K562 (cell line): ENCODE data around the gene CDC42SE2. TPM values are rescaled to one million over a fixed set of nuclear protein-coding genes. Genes with fewer than 3 reads are reported as not detected.

Experiments
- ATAC-seq: fragments of 200-7000 bp; cut with Tn5 transposase; 3 replicates; pipeline ENCODE4 v1.9.1; 2020; ENCODE audit warnings: moderate library complexity
- BruUV-seq: library from RNA; stranded (reverse); fragments of 400-500 nt; replicated peaks from 2 replicates; lab custom pipeline; 2021; lab: Mats Ljungman, UMichigan
- CTCF ChIA-PET: fragments of 300-600 bp; formaldehyde crosslinking; extraction: SDS; loops from one replicate; lab custom pipeline; 2021; ENCODE audit warnings: low intra/inter-chr PET ratio; lab: Yijun Ruan, JAX
- POLR2A ChIA-PET: fragments of 300-600, 350-650 bp; sonication (Branson Sonifier 250); formaldehyde crosslinking; extraction: SDS; loops from one replicate; lab custom pipeline; 2021; ENCODE audit warnings: antibody characterized with exemption, inconsistent platforms; lab: Yijun Ruan, JAX
- DNase-seq, 4 experiments: peaks; one replicate each; pipeline versions ENCODE4 v3.0.0 to v3.0.0-alpha.2; 2011 to 2018; ENCODE audit warnings: low spot score in 3 of 4, mixed read lengths in 3 of 4; ENCODE audit errors: extremely low read depth in 1 of 4
- FAIRE-seq: peaks from 2 replicates; lab custom pipeline; 2011; peaks lifted over from hg19 to GRCh38; lab: Jason Lieb, UNC
- H2AFZ ChIP-seq: 2 replicates; pipeline ENCODE4 v1.6.0; 2011; ENCODE audit warnings: low read depth, low read length, control low read depth, inconsistent platforms
- H3K27ac ChIP-seq: fragments of 200-600 bp; 3 replicates; pipeline ENCODE4 v1.8.0; 2011; ENCODE audit warnings: low read depth, mild to moderate bottlenecking, control low read depth, inconsistent platforms, low read length, moderate library complexity, mixed read lengths; ENCODE audit errors: extremely low read depth
- H3K27me3 ChIP-seq, 2 experiments: fragments of 300-600 bp in 1 of 2; 2 replicates in 1 of 2; 3 replicates in 1 of 2; pipeline versions ENCODE4 v1.6.0 to v1.8.0; 2011; ENCODE audit warnings: inconsistent platforms in 2 of 2, low read length in 2 of 2, mild to moderate bottlenecking in 1 of 2, mixed read lengths in 1 of 2, moderate library complexity in 1 of 2; ENCODE audit not compliant: control insufficient read depth in 2 of 2, insufficient read depth in 2 of 2
- H3K36me3 ChIP-seq: fragments of 300-600 bp; 3 replicates; pipeline ENCODE4 v1.8.0; 2011; ENCODE audit warnings: mild to moderate bottlenecking, low read length, inconsistent platforms; ENCODE audit not compliant: control insufficient read depth, insufficient read depth
- H3K4me1 ChIP-seq, 2 experiments: fragments of 200-600 bp in 1 of 2; replicated peaks in 1 of 2; 2 replicates in 1 of 2; 3 replicates in 1 of 2; pipeline versions ENCODE4 v1.5.1 to v1.8.0; 2011; ENCODE audit warnings: inconsistent platforms in 2 of 2, low read length in 2 of 2, mild to moderate bottlenecking in 1 of 2, mixed read lengths in 1 of 2, moderate library complexity in 1 of 2; ENCODE audit not compliant: control insufficient read depth in 2 of 2, insufficient read depth in 2 of 2
- H3K4me2 ChIP-seq: 2 replicates; pipeline ENCODE4 v1.6.1; 2011; ENCODE audit warnings: low read length, control low read depth, inconsistent platforms, mixed read lengths; ENCODE audit not compliant: insufficient read depth
- H3K4me3 ChIP-seq: fragments of 200-600 bp; sonication (generic), shearing (Covaris generic); 2 replicates; pipeline ENCODE4 v1.5.1; 2016; ENCODE audit warnings: control low read depth, inconsistent platforms
- H3K79me2 ChIP-seq: fragments of 200-600 bp; 3 replicates; pipeline ENCODE4 v1.8.0; 2011; ENCODE audit warnings: low read length, inconsistent platforms; ENCODE audit not compliant: control insufficient read depth, insufficient read depth
- H3K9ac ChIP-seq, 2 experiments: 2 replicates each; pipeline versions ENCODE4 v1.6.0 to v1.6.1; 2011; ENCODE audit warnings: low read depth in 2 of 2, low read length in 2 of 2, control low read depth in 1 of 2, inconsistent platforms in 1 of 2, mild to moderate bottlenecking in 1 of 2, mixed read lengths in 1 of 2; ENCODE audit not compliant: insufficient read depth in 1 of 2
- H3K9me1 ChIP-seq: one replicate; pipeline ENCODE4 v1.6.0; 2011; ENCODE audit warnings: inconsistent platforms, mild to moderate bottlenecking, low read length, moderate library complexity; ENCODE audit not compliant: control insufficient read depth, insufficient read depth
- H3K9me3 ChIP-seq: replicated peaks from 2 replicates; pipeline ENCODE4 v1.5.1; 2011; ENCODE audit warnings: low read depth, low read length, inconsistent platforms; ENCODE audit not compliant: control insufficient read depth, insufficient read depth
- H4K20me1 ChIP-seq: replicated peaks from 2 replicates; pipeline ENCODE4 v1.6.1; 2011; ENCODE audit warnings: low read length, inconsistent platforms, mixed read lengths; ENCODE audit not compliant: control insufficient read depth, insufficient read depth
- CEBPG ChIP-seq, 3 experiments: fragments of 200-800 bp in 1 of 3; sonication (Bioruptor generic) in 1 of 3; sonication (generic) in 1 of 3; formaldehyde crosslinking in 1 of 3; IDR thresholded peaks in 2 of 3; conservative IDR thresholded peaks in 1 of 3; 2 replicates each; pipeline versions ENCODE4 v1.6.1 to v1.8.0; 2016 to 2022; ENCODE audit warnings: missing compliant biosample characterization in 2 of 3, missing genetic modification characterization in 2 of 3, mild to moderate bottlenecking in 1 of 3, missing genetic modification reagents in 1 of 3
- LARP7 ChIP-seq: fragments of 450-650 bp; IDR thresholded peaks from 2 replicates; pipeline ENCODE4 v1.6.1; 2016
- MCM3 ChIP-seq: fragments of 450-650 bp; IDR thresholded peaks from 2 replicates; pipeline ENCODE4 v1.6.1; 2016
- RBM25 ChIP-seq: fragments of 200-400 bp; formaldehyde crosslinking; IDR thresholded peaks from 2 replicates; pipeline ENCODE4 v1.6.1; 2018; ENCODE audit warnings: low read length, low read depth, moderate library complexity; ENCODE audit not compliant: severe bottlenecking
- SPI1 ChIP-seq: IDR thresholded peaks from 2 replicates; pipeline ENCODE4 v1.6.1; 2011; ENCODE audit warnings: low read depth, low read length, control low read depth, borderline replicate concordance
- SRF ChIP-seq, 2 experiments: fragments of 250-450, 450-650 bp in 1 of 2; sonication (Bioruptor Pico) in 1 of 2; sonication (generic) in 1 of 2; formaldehyde crosslinking; IDR thresholded peaks; 2 replicates each; pipeline versions ENCODE4 v1.5.0 to v1.5.1; 2020 to 2022; ENCODE audit warnings: mild to moderate bottlenecking in 1 of 2, missing genetic modification reagents in 1 of 2
- ZFP36 ChIP-seq: fragments of 150-350 bp; IDR thresholded peaks from 2 replicates; pipeline ENCODE4 v1.6.1; 2018; ENCODE audit warnings: low read length, low read depth; ENCODE audit not compliant: partially characterized antibody
- ZNF217 ChIP-seq: sonication (generic); formaldehyde crosslinking; IDR thresholded peaks from 2 replicates; pipeline ENCODE4 v1.8.0; 2022; ENCODE audit warnings: mild to moderate bottlenecking, missing genetic modification reagents
- WGBS: fragments of 100-300 bp; shearing (Covaris generic); methylation state at CpG from one replicate; pipeline ENCODE4 v1.1.6; 2016; ENCODE audit warnings: low coverage, mixed read lengths; ENCODE audit not compliant: insufficient coverage; ENCODE audit errors: missing lambda C conversion rate; 5-methylcytosine and 5-hydroxymethylcytosine counted together
- in situ Hi-C: fragments of 300-500 bp; cut with MboI; formaldehyde crosslinking; loops from 4 replicates; pipeline ENCODE4 v1.15.0; 2018; ENCODE audit warnings: inconsistent platforms, mixed read lengths
- intact Hi-C: fragments of 100-400 bp; cut with micrococcal nuclease; formaldehyde crosslinking; loops from 2 replicates; pipeline ENCODE4 v1.14.2; 2022
- polyA plus RNA-seq, 8 experiments: library from polyadenylated mRNA; depleted of rRNA in 4 of 8; stranded (reverse) in 5 of 8; unstranded in 3 of 8; fragments of >200 nt; fragmentation: Nextera tagmentation in 2 of 8; fragmentation: Illumina TruSeq in 1 of 8; extraction: Ambion mirVana in 2 of 8; extraction: Trizol in 1 of 8; gene quantifications; 2 replicates each; pipeline versions ENCODE4 v1.2.1 to v1.2.3, GENCODE V29; 2011 to 2014; ENCODE audit warnings: inconsistent platforms in 1 of 8, missing spikeins in 1 of 8
- total RNA-seq, 7 experiments: library from RNA; depleted of rRNA in 6 of 7; stranded (reverse); fragments of >200 nt in 6 of 7; fragmentation: Illumina TruSeq in 2 of 7; extraction: Trizol in 2 of 7; gene quantifications; 2 replicates each; pipeline versions ENCODE4 v1.2.1 to v1.2.3, GENCODE V29; 2011 to 2021; ENCODE audit warnings: low replicate concordance in 1 of 7
- TF ChIP-seq, protein P1 (sequence below): fragments of 450-650 bp; IDR thresholded peaks from 2 replicates; pipeline ENCODE4 v1.6.1; 2016; ENCODE audit warnings: antibody characterized with exemption
- TF ChIP-seq, protein P2 (sequence below): fragments of 250-450 bp; sonication (Bioruptor Pico); IDR thresholded peaks from 2 replicates; pipeline ENCODE4 v1.5.0; 2021; ENCODE audit warnings: mild to moderate bottlenecking, borderline replicate concordance
- TF ChIP-seq, protein P3 (sequence below): fragments of 450-650 bp; IDR thresholded peaks from 2 replicates; pipeline ENCODE4 v1.6.1; 2016; ENCODE audit warnings: borderline replicate concordance
- TF ChIP-seq, protein P4 (sequence below): fragments of 250-450 bp; sonication (Bioruptor Pico); IDR thresholded peaks from 2 replicates; pipeline ENCODE4 v1.4.0; 2020

The CDC42SE2 gene
- total and polyA plus RNA-seq, 9 of the 15 experiments (the other 6 are each of a cell fraction or from before 2014, with no cell fraction given): 24.8 to 44.3 (median 32.7) TPM

DNA sequence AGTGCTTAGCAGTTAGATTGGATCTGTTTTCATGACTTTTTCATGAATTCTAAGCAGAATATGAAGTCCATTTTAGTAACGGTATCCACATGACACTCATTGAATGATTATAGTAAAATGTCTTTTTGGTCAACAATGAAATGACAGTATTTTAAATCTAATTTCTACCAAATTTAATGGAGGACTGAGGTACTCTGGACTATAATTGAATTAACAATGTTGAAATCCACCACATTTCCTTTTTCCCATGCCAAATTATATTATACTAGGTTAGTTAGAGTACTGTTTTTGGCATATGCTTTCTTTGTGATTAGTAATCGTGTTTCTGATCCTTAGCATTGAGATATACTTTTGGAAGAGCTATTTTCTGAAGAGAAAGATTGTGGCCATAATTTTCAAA lies 40.6 kb downstream of the CDC42SE2 start (continued):
- TF ChIP-seq, protein P1, sequence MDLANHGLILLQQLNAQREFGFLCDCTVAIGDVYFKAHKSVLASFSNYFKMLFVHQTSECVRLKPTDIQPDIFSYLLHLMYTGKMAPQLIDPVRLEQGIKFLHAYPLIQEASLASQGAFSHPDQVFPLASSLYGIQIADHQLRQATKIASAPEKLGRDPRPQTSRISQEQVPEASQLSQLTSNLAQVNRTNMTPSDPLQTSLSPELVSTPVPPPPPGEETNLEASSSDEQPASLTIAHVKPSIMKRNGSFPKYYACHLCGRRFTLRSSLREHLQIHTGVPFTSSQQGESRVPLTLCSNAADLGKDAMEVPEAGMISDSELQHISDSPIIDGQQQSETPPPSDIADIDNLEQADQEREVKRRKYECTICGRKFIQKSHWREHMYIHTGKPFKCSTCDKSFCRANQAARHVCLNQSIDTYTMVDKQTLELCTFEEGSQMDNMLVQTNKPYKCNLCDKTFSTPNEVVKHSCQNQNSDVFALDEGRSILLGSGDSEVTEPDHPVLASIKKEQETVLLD: no peak
- TF ChIP-seq, protein P2, sequence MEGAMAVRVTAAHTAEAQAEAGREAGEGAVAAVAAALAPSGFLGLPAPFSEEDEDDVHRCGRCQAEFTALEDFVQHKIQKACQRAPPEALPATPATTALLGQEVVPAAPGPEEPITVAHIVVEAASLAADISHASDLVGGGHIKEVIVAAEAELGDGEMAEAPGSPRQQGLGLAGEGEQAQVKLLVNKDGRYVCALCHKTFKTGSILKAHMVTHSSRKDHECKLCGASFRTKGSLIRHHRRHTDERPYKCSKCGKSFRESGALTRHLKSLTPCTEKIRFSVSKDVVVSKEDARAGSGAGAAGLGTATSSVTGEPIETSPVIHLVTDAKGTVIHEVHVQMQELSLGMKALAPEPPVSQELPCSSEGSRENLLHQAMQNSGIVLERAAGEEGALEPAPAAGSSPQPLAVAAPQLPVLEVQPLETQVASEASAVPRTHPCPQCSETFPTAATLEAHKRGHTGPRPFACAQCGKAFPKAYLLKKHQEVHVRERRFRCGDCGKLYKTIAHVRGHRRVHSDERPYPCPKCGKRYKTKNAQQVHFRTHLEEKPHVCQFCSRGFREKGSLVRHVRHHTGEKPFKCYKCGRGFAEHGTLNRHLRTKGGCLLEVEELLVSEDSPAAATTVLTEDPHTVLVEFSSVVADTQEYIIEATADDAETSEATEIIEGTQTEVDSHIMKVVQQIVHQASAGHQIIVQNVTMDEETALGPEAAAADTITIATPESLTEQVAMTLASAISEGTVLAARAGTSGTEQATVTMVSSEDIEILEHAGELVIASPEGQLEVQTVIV (CRISPR knock-in tag): no peak

DNA sequence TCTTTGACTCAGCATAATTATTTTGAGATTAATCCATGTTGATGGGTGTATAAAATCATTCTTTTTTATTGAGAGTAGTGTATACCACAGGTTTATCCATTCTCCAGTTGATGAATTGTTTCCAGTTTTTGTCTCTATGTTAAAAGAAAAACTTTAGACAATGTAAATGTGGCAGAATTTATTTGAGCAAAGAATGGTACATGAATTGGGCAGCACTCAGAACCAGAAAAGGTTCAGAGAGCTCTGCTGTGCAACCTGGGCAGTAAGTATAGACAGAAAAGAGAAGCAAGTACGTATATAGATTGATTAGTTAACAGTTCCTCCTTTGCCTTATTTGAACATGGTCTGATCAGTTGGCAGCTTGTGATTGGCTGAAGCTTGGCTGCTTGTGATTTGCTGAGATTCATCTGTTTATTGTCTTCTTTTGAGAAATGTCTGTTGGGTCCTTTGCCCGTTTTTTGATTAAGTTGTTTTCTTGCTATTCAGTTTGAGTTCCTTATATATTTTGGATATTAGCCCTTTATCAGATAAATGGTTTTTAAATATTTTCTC lies 41.4 kb downstream of the CDC42SE2 start:
- Histone ChIP-seq H3K27ac (no peak overlapping the region), H3K9me1 (no peaks in the 10 kb centered on the region), H2AFZ (no peak overlapping the region), H3K27me3 (no peaks in the 10 kb centered on the region), H3K79me2 (peaks cover 53% of the 10 kb centered on the region), H3K4me1 (peaks cover 0 to 10% of the 10 kb centered on the region in 2 experiments; a peak in 4 of 5 replicates), H3K9me3 (no peaks in the 10 kb centered on the region), H3K4me2 (no peak overlapping the region), H3K4me3 (no peak overlapping the region), H3K36me3 (no peaks in the 10 kb centered on the region), H4K20me1 (no peaks in the 10 kb centered on the region), H3K9ac (no peak overlapping the region)
- BruUV-seq: no TSS peak
- POLR2A ChIA-PET: interaction anchor here (1.0 kb wide), 2 partner anchors 19 to 142 kb away, joined by 3 read pairs; no protein-coding TSS in a partner anchor
- in situ Hi-C loops (no loop called here), intact Hi-C loops (no loop called here)
- CTCF ChIA-PET: no interaction called here
- WGBS: 33% methylated on average over 2 of the region's 2 CpGs
- DNase-seq (peak in 1 of 4 experiments; percentile 10), ATAC-seq (peak; percentile 74), FAIRE-seq (peak; percentile 6)
- TF ChIP-seq MCM3 (no peak), ZNF217 (no peak), SRF (CRISPR knock-in tag; IDR thresholded peaks at IDR 0.05) (peak in 1 of 2 experiments; percentile 74; a peak in 1 of 4 replicates), LARP7 (no peak), CEBPG (CRISPR knock-in tag; IDR thresholded peaks at IDR 0.05) (no peak), CEBPG (tag; conservative IDR thresholded peaks at IDR 0.05 in 1 of 2, IDR thresholded peaks at IDR 0.05 in 1 of 2) (no peak), ZFP36 (peak; percentile 25), SPI1 (0 out of 2 replicates have a peak, but pooled peaks have one; percentile 17), RBM25 (peak; percentile 39)
- TF ChIP-seq, protein P3, sequence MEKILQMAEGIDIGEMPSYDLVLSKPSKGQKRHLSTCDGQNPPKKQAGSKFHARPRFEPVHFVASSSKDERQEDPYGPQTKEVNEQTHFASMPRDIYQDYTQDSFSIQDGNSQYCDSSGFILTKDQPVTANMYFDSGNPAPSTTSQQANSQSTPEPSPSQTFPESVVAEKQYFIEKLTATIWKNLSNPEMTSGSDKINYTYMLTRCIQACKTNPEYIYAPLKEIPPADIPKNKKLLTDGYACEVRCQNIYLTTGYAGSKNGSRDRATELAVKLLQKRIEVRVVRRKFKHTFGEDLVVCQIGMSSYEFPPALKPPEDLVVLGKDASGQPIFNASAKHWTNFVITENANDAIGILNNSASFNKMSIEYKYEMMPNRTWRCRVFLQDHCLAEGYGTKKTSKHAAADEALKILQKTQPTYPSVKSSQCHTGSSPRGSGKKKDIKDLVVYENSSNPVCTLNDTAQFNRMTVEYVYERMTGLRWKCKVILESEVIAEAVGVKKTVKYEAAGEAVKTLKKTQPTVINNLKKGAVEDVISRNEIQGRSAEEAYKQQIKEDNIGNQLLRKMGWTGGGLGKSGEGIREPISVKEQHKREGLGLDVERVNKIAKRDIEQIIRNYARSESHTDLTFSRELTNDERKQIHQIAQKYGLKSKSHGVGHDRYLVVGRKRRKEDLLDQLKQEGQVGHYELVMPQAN: no peak
- TF ChIP-seq, protein P4, sequence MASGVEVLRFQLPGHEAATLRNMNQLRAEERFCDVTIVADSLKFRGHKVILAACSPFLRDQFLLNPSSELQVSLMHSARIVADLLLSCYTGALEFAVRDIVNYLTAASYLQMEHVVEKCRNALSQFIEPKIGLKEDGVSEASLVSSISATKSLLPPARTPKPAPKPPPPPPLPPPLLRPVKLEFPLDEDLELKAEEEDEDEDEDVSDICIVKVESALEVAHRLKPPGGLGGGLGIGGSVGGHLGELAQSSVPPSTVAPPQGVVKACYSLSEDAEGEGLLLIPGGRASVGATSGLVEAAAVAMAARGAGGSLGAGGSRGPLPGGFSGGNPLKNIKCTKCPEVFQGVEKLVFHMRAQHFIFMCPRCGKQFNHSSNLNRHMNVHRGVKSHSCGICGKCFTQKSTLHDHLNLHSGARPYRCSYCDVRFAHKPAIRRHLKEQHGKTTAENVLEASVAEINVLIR (CRISPR knock-in tag): no peak
